Loucy (cell line): Measurements from ENCODE around the gene DUSP16.

Experiments used
- H2AFZ ChIP-seq: fragments of 200-600 bp; sonication (generic); 2 replicates; pipeline ENCODE4 v1.6.0; 2016; ENCODE audit warnings: antibody characterized with exemption, mild to moderate bottlenecking, low read length, moderate library complexity
- H3F3A ChIP-seq: fragments of 200-600 bp; 2 replicates; pipeline ENCODE4 v1.6.0; 2016; ENCODE audit warnings: antibody characterized with exemption, low read depth, mild to moderate bottlenecking
- H3K27me3 ChIP-seq: fragments of 200-600 bp; sonication (generic); 2 replicates; pipeline ENCODE4 v1.6.1; 2014; ENCODE audit warnings: low read length, mild to moderate bottlenecking; ENCODE audit not compliant: insufficient read depth, poor library complexity, severe bottlenecking
- H3K36me3 ChIP-seq: fragments of 200-600 bp; sonication (generic); 2 replicates; pipeline ENCODE4 v1.6.1; 2016; ENCODE audit warnings: low read length; ENCODE audit not compliant: insufficient read depth
- H3K4me1 ChIP-seq: fragments of 200-600 bp; sonication (generic); 2 replicates; pipeline ENCODE4 v1.5.1; 2014; ENCODE audit warnings: low read length, mild to moderate bottlenecking; ENCODE audit not compliant: insufficient read depth, poor library complexity, severe bottlenecking
- H3K4me2 ChIP-seq: fragments of 200-600 bp; sonication (generic); 2 replicates; pipeline ENCODE4 v1.6.0; 2014; ENCODE audit warnings: antibody characterized with exemption, low read length, low read depth, mild to moderate bottlenecking; ENCODE audit not compliant: poor library complexity, severe bottlenecking
- H3K4me3 ChIP-seq: fragments of 200-600 bp; sonication (generic); 2 replicates; pipeline ENCODE4 v1.5.1; 2014; ENCODE audit warnings: low read length, mild to moderate bottlenecking, mixed read lengths; ENCODE audit not compliant: poor library complexity, severe bottlenecking
- H3K79me2 ChIP-seq: fragments of 200-600 bp; sonication (generic); 2 replicates; pipeline ENCODE4 v1.6.1; 2014; ENCODE audit warnings: low read length; ENCODE audit not compliant: insufficient read depth
- H3K9ac ChIP-seq: fragments of 200-600 bp; sonication (generic); 2 replicates; pipeline ENCODE4 v1.6.0; 2014; ENCODE audit warnings: mild to moderate bottlenecking, low read depth, low read length, moderate library complexity; ENCODE audit not compliant: poor library complexity, severe bottlenecking
- H3K9me2 ChIP-seq: fragments of 200-600 bp; sonication (generic); replicated peaks from 2 replicates; pipeline ENCODE4 v1.6.1; 2016; ENCODE audit warnings: low read depth, low read length, mixed read lengths
- H3K9me3 ChIP-seq: fragments of 200-600 bp; sonication (generic); 2 replicates; pipeline ENCODE4 v1.6.1; 2014; ENCODE audit warnings: mild to moderate bottlenecking, antibody characterized with exemption, low read length, low read depth; ENCODE audit not compliant: insufficient read depth
- H4K20me1 ChIP-seq: fragments of 200-600 bp; sonication (generic); 2 replicates; pipeline ENCODE4 v1.6.0; 2014; ENCODE audit warnings: antibody characterized with exemption, low read length, mild to moderate bottlenecking; ENCODE audit not compliant: insufficient read depth, poor library complexity, severe bottlenecking
- CTCF ChIP-seq: fragments of 200-600 bp; sonication (generic); conservative IDR thresholded peaks from 2 replicates; pipeline ENCODE4 v1.5.1; 2014; ENCODE audit warnings: mild to moderate bottlenecking, antibody characterized with exemption, low read length
- EZH2phosphoT487 ChIP-seq: fragments of 200-600 bp; IDR thresholded peaks from 2 replicates; pipeline ENCODE4 v1.6.1; 2018; ENCODE audit warnings: antibody characterized with exemption, mild to moderate bottlenecking, moderate library complexity, borderline replicate concordance

The DUSP16 gene

DNA sequence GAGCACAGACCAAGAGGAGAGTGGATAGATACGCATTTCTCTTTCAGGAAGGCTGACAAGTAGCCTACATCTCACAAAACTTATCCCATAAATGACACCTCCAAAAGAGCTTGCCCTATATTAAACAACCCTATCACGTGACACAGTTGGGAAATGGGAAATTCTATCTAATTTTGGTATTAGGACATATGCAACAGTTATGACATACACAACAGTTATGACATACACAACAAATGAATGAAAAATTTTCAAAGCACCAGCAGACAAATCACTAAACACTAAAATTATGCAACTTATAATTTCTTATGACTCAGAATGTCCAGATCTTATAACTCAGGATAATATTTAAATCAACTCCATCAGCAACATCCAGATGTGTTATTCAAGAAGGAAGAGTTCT, 54.1 kb downstream of the DUSP16 start:
- no peaks in the 10 kb centered on the region for H3K9me3 ChIP-seq
- H3K36me3 ChIP-seq = no peaks in the 10 kb centered on the region
- H3K27me3 ChIP-seq = no peaks in the 10 kb centered on the region
- H3K79me2 ChIP-seq = no peaks in the 10 kb centered on the region
- no peaks in the 10 kb centered on the region for H4K20me1 ChIP-seq
- H3K4me1 ChIP-seq = no peaks in the 10 kb centered on the region
- H3K9me2 ChIP-seq = no peaks in the 10 kb centered on the region
- no peak overlapping the region for H2AFZ ChIP-seq
- TF ChIP-seq CTCF (no peak), EZH2phosphoT487 (no peak)
- H3K4me3 ChIP-seq = no peak overlapping the region
- no peak overlapping the region for H3K4me2 ChIP-seq
- no peaks in the 10 kb centered on the region for H3F3A ChIP-seq
- H3K9ac ChIP-seq = no peak overlapping the region

DNA sequence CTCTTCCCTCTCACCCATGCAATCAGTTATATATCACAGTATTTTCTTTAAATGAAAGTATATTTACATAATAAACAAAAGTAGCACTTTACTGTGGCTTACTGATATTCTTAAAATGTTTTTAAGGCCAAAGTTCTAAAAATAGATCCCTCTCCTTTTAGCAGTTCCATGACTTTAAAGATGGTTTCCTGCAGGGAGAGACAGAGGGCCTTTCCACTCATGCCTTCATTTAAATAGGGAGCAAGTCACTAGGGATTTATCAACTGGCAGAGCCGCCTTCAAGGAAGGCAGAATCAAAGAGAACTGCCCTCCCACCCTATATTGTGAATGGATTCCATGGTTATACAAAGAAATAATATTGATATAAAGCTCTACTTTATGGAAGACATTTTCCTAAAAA, 55.5 kb downstream of the DUSP16 start:
- Histone ChIP-seq H3K79me2 (no peaks in the 10 kb centered on the region), H2AFZ (no peak overlapping the region), H3K9me2 (no peaks in the 10 kb centered on the region), H3F3A (no peaks in the 10 kb centered on the region), H3K4me3 (no peak overlapping the region), H3K4me2 (no peak overlapping the region), H3K9ac (no peak overlapping the region), H3K9me3 (no peaks in the 10 kb centered on the region), H3K4me1 (no peaks in the 10 kb centered on the region), H4K20me1 (no peaks in the 10 kb centered on the region), H3K27me3 (no peaks in the 10 kb centered on the region), H3K36me3 (no peaks in the 10 kb centered on the region)
- TF ChIP-seq CTCF (no peak), EZH2phosphoT487 (no peak)

GRCh38 chr12:12506496-12506890, 56.2 kb downstream of the DUSP16 start:
- H3K4me2 ChIP-seq = no peak overlapping the region
- H3K4me3 ChIP-seq = no peak overlapping the region
- H3K79me2 ChIP-seq = no peaks in the 10 kb centered on the region
- no peaks in the 10 kb centered on the region for H4K20me1 ChIP-seq
- H3K36me3 ChIP-seq = no peaks in the 10 kb centered on the region
- no peak overlapping the region for H2AFZ ChIP-seq
- H3F3A ChIP-seq = no peaks in the 10 kb centered on the region
- no peaks in the 10 kb centered on the region for H3K9me3 ChIP-seq
- H3K4me1 ChIP-seq = no peaks in the 10 kb centered on the region
- no peak overlapping the region for H3K9ac ChIP-seq
- no peak for TF ChIP-seq CTCF
- TF ChIP-seq EZH2phosphoT487 = no peak
- no peaks in the 10 kb centered on the region for H3K9me2 ChIP-seq
- H3K27me3 ChIP-seq = no peaks in the 10 kb centered on the region
